Fibroblast of skin of right biceps (primary cell): ENCODE results near the gene LPCAT2.
"Not testable (repeated sequence)": the region's sequence is repeated elsewhere in the genome, so short reads cannot be mapped to it uniquely, and the experiment has no call there.

Experiments
- DNase-seq: peaks from one replicate; pipeline ENCODE4 v3.0.0-alpha.2; 2013

The LPCAT2 gene

DNA sequence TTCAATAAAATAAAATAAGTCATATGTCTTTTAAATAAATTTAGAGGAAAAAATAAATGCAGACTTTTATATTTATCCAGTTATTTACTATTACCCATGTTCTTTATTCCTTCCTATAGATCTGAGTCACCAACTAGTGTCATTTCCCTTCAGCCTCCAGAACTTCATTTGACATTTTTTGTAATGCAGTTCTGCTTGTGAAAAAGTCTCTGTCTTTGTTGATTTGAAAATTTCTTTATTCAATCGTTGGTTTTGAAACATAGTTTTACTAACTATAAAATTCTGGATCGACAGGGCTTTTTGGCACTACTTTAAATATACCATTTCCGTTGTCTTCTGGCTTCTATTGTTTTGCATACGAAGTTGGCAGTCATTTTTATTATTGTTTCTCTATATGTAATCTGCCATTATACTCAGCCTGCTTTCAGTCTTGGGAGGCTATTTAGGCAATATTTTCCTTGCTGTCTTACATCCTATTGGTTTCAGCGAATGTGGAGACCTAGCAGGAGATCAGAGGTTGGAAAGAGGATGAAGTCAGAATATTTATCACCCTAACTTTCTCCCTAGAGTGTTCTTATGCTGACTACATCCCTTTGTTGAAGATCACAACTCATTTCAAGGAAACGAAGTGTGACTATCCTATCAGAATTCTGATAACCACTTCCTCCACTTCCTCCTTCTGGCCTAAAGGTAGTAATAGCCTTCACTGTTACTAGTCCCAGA lies 104.9 kb downstream of the LPCAT2 start:
- no peak for DNase-seq

DNA sequence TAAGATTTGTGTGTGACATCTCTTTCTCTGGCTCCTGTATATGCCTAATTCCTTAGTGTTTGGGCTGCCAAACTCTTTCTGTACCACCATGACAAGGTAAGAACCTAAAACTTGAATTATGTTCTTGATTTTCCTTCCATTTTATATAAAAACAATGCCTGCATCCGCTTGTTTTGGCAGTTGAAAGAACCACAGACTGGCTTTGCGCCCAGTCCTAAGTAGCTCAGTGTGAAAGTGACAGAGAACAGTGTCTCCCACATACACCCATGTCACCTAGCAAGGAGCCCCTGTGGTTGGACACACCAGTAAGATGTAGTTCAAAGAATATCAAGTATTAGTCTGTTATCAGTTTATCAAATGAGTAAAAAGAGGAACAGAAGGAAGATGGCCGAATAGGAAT lies 106.2 kb downstream of the LPCAT2 start:
- no peak for DNase-seq

DNA sequence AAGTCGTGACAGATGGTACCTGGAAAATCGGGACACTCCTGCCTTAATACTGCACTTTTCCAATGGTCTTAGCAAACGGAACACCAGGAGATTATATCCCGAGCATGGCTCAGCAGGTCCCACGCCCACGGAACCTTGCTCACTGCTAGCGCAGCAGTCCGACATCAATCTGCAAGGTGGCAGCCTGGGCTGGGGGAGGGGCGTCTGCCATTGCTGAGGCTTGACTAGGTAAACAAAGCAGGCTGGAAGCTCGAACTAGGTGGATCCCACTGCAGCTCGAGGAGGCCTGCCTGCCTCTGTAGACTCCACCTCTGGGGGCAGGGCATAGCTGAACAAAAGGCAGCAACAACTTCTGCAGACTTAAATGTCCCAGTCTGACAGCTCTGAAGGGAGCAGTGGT lies 106.8 kb downstream of the LPCAT2 start:
- DNase-seq, result not testable (repeated sequence)

DNA sequence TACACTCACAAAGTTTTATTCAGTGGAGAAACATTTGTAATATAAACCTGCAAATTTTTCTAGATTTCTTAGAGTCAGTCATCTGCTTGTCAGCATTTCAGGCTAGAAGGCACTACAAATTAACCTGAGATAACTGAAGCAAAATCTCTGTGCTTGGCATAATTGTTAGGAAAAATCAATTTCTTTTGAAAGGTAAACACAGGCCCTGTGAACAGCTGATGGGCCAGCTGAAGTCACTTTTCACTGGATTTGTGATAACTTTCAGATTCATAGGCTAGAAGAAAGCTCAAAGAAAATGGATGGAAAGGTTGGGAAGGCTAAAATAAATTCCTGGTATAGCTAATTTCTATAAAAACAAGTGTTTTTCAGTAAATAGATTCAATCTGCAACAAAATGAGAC lies 112.9 kb downstream of the LPCAT2 start:
- DNase-seq, result no peak

DNA sequence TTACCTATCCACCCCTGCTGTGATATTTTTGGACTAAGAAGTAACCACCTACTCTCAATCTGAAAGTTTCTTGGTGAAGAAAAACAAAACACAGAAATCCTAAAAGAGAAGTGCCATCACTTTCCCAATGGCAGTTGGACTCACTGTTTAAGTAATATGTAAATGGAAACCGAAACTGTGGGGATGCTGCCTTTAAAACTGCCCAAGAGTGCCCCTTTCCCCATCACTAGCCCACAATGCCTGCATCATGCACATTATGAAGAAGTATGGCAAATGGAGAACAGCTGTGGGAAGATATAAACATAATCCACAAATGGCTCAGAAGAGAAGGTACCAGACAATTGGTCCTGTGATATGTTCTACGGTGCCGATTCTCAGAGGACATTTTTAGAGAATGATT lies 113.4 kb downstream of the LPCAT2 start:
- DNase-seq, result no peak

DNA sequence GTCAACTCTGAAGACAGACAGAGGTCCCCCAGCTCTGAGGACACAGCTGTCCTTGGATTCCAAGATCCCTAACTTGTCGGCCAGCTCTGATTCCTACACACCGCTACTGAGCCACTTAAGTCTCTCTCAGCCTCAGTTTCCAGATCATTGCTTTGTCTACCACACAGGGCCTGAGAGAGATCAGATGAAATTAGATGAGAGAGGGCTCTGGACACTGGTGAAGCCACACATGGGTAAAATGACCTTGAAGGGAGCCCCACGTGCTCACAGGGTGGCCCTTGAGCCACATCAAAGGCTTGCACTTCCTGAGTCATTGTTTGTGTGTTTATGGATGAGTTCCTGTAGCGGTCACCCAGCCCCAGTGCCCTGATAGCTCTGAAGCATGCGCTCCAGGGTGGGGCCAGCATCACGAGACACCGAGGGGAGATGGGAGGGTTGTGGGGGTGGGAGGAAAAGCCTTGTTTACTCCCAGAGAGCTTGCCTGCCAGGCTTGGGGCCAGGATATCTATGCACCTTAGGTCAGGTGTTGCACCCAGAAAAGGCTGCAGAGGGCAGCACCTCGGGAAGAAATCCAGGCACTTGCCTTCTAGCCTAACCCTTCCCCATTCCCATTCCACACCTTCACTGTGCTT lies 114.2 kb downstream of the LPCAT2 start:
- DNase-seq, result no peak

DNA sequence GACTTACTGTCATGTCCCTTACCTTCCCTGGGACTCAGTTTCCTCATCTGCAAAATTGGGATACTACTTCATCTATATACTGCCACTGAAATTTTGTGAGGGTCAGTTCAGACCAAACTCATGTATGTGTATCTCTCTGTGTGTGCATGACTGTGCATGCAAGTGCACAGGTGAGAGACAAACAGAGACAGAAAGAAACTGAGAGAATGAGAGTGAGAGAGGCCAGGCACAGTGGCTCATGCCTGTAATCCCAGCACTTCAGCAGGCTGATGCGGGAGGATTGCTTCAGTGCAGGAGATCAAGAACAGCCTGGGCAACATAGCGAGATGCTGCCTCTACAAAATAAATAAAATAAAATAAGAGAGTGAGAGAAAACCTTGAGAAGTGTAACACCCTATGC lies 114.8 kb downstream of the LPCAT2 start:
- DNase-seq, result no peak

DNA sequence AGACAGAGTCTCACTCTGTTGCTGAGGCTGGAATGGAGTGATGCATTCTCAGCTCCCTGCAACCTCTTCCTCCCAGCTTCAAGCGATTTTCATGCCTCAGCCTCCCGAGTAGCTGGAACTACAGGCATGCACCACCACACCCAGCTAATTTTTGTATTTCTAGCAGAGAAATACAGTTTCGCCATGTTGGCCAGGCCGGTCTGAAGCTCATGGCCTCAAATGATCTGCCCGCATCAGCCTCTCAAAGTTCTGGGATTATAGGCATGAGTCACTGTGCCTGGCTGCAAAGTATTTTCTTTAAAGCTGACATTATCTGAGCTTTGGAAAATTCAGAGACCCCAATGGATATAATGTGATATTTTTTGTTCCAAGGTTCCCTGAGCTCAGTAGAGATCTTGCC lies 115.8 kb downstream of the LPCAT2 start:
- DNase-seq, result no peak

DNA sequence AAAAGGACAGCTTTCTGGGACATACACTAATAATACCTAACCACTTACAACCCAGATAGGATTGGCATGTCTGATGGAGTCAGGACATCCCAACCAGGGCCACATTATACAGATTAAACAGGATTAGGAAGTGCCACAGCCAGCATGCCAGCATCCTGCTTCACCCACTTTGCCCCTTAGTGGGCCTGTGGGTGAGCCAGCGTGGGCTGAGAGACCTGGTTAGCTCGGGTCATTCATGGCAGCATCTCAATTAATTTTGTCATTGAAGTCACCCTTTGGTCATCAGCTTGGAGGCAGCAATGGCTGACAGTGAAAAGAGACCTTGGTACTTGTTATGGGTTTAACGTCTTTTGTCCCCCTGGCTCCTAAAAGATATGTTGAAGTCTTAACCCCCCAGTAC lies 117.0 kb downstream of the LPCAT2 start:
- DNase-seq, result no peak

DNA sequence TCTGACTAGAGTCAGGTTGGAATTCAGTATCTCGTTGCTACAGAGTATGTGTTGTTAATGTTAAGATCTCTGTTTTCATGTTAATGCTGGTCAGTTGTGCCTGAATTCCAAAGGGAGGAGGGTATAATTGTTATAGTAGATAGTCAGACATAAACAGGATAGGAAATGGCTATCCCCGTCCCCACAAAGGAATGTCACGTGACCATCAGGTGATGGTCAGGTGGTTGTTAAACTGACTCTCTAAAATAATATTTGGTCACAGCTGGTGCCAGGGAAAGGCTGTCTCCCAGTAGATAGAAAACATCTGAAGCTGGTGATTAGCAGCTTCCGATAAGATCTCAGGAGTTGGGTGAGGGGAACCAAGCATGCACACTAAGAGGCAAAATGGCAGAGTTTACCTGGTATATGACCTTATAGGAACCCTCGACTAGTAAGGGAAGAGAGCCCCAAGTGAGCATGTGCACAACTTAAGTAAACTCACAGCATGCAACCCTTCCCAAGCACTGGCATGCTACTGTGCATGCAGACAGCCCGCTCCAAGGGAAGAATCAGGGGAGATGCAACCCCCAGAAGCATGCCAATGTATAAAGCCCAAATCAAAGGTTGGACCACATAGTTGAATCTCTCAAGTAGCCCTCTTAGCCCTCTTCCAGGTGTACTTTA lies 119.6 kb downstream of the LPCAT2 start:
- DNase-seq, result no peak

DNA sequence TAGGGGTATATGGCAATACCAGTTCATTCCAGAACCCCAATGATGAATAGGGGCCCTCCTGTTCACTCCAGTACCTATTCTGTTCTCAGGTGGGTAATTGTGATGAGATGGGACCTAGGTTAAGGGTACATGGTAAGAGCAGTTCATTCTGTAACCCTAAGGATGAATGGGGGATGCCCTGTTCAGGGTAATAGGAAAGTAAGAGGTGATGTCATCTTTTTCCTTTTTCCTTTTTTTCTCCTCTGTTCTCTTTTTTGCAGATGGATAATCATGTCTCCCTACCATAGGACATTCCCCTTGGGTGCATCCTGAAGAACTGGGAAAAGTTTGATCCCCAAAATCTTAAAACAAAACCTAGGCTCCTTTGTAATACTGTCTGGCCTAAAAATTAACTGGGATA lies 121.9 kb downstream of the LPCAT2 start:
- DNase-seq, result no peak

DNA sequence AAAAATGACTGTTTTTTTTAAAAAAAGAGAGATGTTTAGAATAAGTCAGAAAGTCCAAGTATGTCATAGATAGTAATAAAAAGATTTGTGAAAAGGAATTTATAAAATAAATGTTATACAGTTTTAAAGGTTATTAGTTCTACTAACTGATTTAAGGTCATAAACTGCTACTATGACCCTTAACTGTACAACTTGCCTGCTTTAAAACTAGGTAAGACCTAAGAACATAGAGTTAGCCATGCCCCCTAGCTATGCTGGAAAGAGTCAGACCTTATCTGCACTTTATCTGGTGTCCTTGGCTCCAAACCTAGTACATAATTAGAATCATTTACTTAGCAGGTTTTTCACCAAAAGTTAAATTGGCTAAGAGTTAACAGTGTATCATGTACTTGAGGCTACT lies 123.4 kb downstream of the LPCAT2 start:
- DNase-seq, result no peak

DNA sequence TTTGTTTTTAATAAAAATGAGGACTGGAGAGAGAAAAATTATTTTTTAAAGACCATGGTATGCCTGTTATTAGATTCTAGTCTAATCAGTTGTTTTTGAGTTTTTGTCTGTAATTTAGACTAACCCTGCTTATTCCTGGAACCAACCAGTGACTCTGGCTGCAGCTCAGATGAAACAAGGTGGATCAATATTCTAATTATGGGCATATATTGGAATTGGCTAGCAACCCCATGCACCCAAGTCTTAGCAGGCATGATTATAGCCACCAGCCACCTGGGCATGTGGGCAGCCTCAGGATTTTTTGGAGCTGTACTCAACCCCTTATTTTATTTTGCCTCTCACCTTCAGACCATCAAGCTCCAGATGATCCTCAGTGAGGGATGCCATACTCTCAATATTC lies 125.3 kb downstream of the LPCAT2 start:
- no peak for DNase-seq
